GM18519 (cell line): Measurements from ENCODE around the gene GADD45G.

Source experiments
- ATAC-seq: cut with Tn5 transposase; IDR thresholded peaks from one replicate; pipeline ENCODE4 v1.9.1; 2021; ENCODE audit warnings: mild to moderate bottlenecking, moderate library complexity; ENCODE audit not compliant: unreplicated experiment, low FRiP score

GADD45G gene

GRCh38 chr9:89592213-89592815 is 12.5 kb upstream of the GADD45G start:
- ATAC-seq: no peak

GRCh38 chr9:89592963-89593726 is 11.7 kb upstream of the GADD45G start:
- no peak for ATAC-seq

- no peak for ATAC-seq
Measured at GRCh38 chr9:89593727-89594427, 10.9 kb upstream of the GADD45G start.

GRCh38 chr9:89594811-89595550 is 9.8 kb upstream of the GADD45G start:
- no peak for ATAC-seq

GRCh38 chr9:89595646-89596045 is 9.2 kb upstream of the GADD45G start:
- no peak for ATAC-seq

GRCh38 chr9:89596937-89597555 is 7.8 kb upstream of the GADD45G start:
- ATAC-seq: no peak

- ATAC-seq: no peak
Measured at GRCh38 chr9:89597711-89598362, 7.0 kb upstream of the GADD45G start.

- ATAC-seq: no peak
Measured at GRCh38 chr9:89598363-89598713, 6.5 kb upstream of the GADD45G start.

- ATAC-seq: no peak
Measured at GRCh38 chr9:89598926-89599325, 5.9 kb upstream of the GADD45G start.

GRCh38 chr9:89600831-89601230 is 4.0 kb upstream of the GADD45G start:
- ATAC-seq: no peak

- no peak for ATAC-seq
Measured at GRCh38 chr9:89601306-89601705, 3.5 kb upstream of the GADD45G start.

- no peak for ATAC-seq
Measured at GRCh38 chr9:89601856-89602562, 2.8 kb upstream of the GADD45G start.

GRCh38 chr9:89602978-89603766 is 1.6 kb upstream of the GADD45G start:
- no peak for ATAC-seq

GRCh38 chr9:89603767-89604665 is 796 bp upstream of the GADD45G start:
- ATAC-seq: no peak

- ATAC-seq: no peak
Measured at GRCh38 chr9:89605465-89606048, 745 bp downstream of the GADD45G start.

GRCh38 chr9:89606049-89606623 is 1.3 kb downstream of the GADD45G start:
- ATAC-seq: no peak
